GM19395 (cell line): Measurements from ENCODE around the gene ISG15.
"Not testable (repeated sequence)": the region's sequence is repeated elsewhere in the genome, so short reads cannot be mapped to it uniquely, and the experiment has no call there.

Experiments used
- ATAC-seq: cut with Tn5 transposase; IDR thresholded peaks from one replicate; pipeline ENCODE4 v1.9.1; 2021; ENCODE audit warnings: mild to moderate bottlenecking, moderate library complexity; ENCODE audit not compliant: unreplicated experiment

The ISG15 gene

DNA sequence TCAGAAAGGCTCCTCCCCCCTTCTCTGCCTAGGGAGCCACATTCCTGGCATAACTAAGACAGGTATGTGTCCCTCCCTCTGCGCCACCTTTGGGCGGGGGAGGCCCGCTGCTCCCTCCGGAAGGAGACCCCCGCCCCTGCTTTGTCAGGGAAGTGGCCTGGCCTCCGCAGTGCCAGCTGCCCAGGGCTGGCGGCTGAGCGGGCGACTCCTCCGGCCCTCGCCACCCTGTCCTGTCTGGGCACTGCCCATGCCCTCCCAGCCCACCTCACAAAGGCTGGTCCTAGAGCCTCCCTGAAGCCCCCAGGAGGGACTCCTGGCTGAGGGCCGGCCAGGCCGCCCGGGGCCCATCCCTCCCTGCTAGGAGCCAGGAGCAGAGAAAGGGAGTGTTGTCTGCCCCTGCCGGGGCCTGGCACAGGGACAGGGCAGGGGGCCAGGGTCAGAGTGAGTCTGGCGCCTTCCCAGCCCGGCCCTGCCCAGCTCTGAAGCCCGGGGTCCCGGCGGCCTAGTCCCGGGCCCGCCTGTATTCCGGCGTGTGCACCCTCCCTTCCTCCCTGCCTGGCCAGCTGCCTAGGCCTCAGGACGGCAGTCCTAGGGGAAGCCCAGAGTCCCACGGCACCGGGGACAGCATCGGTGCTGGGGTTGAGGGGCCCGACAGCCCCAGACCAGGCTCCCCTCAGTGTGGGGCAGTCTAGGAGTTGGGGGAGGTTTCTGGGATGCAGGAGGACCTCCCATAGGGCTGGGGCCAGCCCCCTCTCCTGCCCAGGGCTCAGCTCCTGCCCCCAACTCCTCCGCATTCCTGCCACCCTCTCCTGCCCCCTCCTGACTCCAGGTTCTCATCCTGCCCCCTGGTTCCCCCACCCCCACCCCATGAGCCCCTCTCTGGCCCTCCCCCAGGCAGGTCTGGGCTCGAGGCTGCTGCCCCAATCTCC lies 11.7 kb downstream of the ISG15 start:
- no peak for ATAC-seq

DNA sequence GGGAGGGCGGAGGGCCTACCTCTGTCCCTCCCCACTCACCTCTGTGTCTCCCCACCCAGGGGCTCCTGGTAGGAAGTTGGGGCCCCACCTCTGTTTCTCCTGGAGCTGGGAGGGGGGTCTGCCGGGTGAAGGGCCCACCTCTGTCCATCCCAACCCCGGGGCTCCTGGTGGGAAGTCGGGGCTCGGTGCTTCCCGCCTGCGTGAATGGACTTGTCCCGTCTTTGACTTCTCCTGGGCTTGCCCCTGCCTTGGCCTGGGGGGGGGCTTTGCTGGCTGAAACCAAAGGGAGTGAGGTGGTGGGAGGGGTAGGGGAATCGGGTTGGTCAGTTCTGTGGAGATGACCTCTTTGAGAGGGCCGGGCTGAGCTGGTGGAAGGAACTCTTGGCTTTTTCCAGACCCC lies 12.4 kb downstream of the ISG15 start:
- no peak for ATAC-seq

DNA sequence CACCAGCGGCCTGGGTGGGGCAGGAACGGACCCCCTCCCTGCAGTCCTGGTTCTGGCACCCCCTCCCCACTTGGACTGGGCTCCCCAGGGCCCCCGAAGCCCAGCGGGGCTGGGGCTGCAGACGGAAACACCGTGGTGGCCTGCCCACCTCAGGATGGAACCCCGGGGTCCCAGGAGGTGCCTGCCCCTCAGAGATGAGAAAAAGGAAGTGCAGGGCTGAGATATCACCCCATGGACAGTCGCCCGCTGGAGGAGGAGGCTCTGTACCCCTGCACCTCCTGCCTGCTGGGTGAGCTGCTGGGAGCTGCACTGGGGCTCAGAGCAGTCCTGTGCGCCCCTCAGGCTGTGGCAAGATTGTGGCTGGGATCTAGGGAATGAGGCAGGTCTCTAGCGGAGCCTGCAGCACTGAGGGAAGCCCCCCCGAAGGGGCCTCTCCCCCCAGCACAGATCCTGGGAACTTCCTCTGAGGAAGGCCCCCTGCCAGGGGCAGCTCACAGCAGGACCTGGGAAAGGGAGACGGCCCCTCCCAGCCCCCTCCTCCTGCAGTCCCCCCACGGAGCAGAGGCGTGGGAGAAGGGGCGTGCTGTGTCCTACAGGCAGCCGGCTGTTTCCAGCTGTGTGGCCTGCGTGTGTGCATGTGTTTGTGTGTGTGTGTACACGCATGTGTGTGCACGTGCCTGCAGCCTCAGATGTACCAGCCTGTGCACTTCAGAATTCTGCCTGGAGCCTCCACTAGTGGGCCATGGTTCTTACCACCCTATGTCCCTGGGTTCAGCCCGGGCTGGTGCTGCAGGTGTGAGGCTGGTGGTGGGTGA lies 13.5 kb downstream of the ISG15 start:
- ATAC-seq, result no peak

DNA sequence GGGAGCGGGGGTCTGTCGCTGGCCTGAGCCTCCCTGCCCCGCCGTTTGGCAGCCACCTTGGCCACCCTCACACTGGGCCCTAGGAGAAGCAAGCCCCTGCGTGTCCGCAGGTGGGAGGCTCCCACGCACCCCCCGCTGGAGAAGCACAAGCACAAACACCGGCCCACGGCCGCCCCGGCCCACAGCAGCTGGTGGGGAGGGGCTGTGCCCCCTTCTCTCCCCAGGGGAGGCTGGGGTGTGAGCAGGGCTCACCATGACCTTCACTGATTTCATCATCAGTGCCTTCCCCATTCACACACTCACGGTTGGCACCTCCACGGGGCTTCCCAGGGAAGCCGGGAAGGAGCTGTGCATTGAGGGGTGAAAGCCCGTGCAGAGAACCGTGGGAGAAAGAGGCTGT lies 14.5 kb downstream of the ISG15 start:
- no peak for ATAC-seq

DNA sequence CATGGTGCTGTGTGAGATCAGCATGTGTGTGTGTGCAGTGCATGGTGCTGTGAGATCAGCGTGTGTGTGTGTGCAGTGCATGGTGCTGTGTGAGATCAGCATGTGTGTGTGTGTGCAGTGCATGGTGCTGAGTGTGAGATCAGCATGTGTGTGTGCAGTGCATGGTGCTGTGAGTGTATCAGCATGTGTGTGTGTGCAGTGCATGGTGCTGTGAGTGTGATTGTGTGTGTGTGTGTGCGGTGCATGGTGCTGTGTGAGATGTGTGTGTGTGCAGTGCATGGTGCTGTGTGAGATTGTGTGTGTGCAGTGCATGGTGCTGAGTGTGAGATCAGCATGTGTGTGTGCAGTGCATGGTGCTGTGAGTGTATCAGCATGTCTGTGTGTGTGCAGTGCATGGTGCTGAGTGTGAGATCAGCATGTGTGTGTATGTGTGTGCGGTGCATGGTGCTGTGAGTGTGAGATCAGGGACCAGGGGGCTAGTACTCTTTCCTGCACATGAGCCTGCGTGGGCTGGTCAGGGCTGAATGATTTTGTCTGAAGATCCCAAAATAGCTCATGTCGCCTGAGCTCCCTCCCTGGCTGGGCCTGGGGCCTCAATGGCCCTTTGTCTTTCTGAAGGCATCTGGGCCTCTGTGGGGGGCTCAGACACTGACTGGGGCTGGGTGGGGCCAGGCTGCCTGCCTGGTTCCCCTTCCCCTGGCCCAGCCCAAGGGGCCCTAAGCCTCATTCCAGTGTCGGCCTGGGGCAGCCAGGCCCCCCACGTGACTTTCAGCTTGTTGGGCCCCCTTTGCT lies 17.8 kb downstream of the ISG15 start:
- ATAC-seq, result not testable (repeated sequence)

DNA sequence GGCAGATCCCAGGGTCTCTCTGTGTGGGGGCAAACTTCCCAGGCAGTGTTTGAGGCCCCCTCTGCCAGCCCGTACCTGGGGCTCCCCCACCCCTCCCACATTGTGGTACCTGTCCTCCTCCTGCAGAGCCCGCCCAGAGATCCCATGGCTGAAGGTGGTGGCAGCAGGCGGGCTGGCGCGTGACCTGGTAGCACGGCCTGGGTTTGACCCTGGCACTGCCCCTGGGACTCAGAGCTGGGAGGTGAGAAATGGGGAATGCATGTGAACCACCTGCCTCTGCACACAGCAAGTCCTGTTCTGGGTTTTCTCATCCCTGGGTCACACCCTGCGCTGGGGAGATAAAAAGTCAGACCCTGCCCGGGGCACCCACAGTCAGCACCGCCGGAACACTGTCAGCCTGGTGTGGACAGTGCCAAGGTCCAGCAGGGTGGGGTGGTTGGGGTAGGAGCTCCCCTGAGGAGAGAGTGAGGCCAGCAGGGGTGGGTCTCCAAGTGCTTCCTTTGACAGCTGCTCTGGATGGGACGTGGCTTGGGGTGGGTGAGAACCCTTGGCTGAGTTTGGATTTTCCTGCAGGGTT lies 18.4 kb downstream of the ISG15 start:
- no peak for ATAC-seq

DNA sequence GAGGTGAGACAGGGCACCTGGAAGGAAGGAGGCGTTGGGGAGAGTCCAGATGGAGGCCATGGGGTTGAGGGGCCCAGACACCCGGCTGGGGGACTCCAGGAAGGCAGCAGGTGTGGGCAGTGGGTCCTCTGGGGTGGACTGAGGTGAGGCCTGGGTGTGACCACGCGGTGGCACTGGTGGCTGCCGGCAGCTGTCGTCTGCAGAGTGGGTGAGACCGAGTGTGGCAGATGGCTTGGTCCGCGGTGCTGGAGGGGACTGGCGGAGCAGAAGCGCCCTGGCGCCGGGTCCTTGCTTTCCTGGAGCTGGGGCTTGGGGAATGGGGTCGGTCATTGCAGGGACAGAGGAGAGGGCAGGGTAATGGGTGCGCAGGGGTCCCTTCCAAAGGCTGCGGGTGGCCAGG lies 19.1 kb downstream of the ISG15 start:
- no peak for ATAC-seq

DNA sequence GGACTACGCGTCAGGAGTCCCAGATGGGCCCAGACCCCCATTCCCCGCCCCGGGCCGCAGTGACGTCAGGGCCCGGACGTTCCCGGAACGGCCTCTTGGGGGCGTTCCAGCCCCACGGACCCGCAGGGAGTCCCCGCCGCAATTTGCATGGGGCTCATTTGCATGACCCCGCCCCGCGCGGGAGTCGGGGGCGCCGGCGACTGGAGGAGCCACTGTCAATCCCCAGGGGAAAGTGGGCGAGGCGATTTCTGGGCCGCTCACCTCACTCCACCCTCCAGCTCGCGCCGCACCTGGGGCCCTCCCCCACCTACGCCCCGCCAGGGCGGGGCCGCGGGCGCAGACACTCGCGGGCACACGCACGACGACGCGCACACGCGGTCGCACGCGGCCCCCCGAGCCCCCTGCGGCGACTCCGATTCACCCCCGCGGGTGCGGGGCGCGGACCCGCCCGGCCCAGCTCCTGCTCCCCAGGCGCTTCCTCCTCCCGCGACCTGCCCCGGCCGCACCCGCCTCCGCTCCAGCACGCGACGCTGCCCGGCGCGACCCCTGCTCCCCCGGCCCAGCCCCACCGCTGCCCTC lies 19.8 kb downstream of the ISG15 start:
- ATAC-seq, result peak; percentile 86

DNA sequence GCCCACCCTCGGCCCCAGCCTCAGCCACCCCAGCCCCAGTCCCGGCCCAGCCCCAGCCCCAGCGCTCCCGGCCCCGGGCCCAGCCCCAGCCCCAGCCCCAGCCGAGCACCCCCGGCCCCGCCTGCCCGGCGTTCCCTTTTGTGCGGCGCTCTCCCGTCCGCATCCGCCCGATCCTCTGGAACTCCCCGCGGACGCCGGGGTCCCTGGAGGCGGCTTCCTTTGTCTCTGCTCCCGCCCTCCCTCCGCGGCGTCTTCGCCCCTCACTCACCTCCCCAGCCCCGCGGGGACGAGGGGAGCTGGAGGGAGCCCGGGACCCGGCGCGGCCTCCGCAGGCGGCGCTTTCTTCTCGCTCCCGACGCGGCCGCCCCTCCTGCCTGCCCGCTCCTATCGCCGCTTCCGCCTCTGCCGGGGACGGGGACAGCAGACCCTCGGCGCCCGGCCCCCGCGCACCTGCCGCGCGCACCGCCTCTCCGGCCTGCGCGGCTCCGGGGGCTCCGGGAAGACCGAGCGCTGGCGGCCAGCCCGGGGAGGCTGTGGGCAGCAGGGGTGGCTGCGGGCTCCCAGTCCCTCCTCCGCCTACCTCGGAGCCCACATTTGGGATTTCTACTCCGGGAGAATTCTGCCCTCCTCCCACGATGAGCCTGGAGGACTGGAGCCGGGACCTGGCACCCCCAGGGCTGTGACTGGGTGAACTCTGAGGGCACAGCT lies 20.6 kb downstream of the ISG15 start:
- no peak for ATAC-seq

DNA sequence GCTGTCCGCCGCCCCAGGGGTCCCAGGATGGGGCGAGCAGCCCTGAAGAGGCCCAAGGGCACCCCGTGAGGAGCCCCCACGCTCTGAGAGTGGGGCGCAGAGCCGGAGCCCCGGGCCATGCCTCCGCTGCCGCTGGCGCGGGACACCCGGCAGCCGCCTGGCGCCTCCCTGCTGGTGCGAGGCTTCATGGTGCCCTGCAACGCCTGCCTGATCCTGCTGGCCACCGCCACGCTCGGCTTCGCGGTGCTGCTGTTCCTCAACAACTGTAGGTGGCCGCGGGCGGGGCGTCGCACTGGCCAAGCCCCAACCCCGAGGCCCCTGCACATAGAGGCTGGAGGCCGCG lies 21.1 kb downstream of the ISG15 start:
- ATAC-seq, result no peak

DNA sequence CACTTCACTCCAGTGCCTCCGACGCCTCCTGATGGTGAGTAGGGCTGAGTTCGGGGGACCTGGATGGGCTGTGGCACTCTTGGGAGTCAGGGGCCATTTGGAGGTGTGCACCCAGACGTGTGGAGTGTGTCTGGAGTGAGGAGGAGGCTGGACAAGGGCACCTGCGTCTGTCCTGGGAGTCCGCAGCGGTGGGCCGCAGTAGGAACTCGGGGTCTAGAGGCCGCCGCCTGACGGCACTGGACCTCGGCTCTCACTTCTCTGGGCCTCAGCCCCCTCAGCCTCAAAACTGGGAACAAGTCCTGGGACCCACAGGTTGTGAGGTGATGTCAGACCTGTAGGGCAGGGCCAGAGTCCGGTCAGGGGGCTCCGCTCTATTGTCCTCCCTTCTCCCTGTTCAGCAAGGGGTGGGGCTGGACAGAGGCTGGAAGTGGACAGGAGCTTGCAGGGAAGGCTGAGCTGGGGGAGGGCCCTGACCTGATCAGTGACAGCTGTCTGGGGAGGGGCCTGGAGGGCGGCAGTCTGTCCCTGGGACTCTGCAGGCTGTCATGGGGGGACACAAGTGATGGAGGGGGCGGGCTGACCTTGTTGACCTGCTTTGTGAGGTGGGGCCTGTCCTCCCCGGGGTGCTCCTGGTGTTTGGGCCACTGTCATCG lies 22.1 kb downstream of the ISG15 start:
- no peak for ATAC-seq

DNA sequence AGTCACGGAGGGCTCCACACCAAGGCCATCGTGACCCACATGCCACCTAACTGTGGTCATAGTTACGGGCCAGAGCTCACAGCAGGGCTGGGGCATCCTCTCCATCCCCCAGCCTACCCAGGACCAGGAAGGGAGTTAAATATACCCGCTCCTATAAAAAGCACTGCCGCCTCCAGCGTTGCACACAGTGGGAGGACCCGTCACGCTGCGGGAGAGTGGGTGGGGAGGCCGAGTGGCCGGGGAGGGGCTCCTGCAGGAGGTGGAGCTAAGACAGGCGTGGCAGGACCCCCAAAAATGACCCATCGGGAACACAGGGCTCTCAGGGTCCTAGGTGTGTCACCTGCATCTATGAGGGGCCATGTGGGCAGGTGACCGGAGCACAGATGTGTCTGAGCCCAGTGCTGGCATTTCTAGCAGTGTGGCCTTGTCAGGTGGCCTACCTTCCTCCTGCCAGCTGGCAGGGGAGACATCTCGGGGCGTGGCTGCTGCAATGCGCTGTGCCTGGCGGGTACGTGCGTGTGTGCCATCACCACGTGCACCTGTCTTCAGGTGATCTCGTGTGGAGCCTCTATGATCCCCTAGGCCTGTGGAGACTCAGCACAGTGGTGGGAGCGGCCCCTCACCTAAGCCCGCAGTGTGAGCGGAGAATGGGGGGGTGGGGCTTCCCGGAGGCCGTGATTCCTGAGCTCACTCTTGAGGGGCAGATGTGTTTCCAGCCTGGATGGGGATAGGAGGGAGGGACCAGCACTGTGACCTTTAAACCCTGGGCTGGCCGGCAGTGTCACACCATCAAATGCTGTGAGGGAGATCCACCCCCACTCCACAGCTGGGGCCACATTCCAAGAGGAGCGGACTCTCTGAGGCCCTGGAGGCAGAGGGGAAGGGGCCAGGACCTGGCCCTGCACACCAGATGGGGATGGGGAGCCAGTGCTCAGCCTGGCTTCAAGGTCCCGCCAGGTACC lies 24.4 kb downstream of the ISG15 start:
- ATAC-seq, result no peak

DNA sequence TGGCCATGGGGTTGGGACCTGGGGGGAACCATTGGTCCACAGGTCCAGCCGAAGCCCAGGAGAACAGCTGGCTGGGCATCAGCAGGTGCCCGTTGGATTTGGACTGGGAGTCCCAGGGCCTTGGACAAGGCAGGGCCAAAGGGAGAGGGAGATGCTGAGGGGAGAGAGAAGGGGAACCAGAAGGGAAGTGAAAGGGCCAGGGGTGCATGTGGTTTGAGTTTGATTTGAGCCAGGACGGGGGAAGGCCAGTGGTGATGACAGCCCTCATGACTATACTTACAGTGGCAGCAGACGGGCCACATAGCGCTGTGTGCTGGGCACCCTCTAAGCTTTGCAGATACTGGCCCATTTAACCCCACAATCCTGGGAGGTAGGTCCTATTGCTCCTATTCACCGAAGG lies 25.4 kb downstream of the ISG15 start:
- ATAC-seq, result peak; percentile 54

DNA sequence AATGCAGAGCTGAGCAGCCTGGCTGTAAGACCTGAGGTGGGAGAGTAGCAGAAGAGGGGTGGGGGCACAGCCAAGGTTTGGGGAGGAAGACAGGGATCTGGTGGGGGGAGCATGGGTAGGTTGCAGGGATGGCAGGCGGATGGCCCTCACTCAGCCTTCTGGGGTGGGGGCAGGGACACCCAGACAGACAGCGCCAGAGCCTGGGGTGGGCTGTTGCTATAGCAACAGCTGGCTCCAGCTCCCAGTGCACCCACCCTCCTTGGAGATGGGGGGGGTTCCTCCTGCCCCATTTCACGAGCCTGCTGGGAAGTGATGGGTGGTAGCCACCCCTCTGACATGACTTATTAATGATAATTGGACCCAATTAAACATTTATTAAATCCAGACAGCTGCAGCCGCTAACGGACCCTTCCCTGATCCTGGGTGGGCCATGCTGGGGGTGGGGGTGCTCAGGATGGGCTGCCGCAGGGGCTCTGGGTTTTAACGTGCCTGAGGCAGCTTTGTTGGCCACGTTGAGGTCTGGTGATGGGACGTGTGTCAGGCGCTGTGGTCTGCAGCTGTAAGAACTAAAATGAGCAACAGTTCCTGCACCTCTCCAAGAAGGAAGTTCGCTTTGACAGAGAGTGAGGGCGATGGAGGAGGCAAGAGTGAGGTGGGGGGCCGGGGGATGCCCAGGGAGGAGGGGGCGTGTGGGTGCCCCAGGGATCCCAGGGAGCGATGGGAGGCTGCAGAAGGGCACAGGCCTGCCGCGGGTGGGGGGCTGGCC lies 26.0 kb downstream of the ISG15 start:
- no peak for ATAC-seq

DNA sequence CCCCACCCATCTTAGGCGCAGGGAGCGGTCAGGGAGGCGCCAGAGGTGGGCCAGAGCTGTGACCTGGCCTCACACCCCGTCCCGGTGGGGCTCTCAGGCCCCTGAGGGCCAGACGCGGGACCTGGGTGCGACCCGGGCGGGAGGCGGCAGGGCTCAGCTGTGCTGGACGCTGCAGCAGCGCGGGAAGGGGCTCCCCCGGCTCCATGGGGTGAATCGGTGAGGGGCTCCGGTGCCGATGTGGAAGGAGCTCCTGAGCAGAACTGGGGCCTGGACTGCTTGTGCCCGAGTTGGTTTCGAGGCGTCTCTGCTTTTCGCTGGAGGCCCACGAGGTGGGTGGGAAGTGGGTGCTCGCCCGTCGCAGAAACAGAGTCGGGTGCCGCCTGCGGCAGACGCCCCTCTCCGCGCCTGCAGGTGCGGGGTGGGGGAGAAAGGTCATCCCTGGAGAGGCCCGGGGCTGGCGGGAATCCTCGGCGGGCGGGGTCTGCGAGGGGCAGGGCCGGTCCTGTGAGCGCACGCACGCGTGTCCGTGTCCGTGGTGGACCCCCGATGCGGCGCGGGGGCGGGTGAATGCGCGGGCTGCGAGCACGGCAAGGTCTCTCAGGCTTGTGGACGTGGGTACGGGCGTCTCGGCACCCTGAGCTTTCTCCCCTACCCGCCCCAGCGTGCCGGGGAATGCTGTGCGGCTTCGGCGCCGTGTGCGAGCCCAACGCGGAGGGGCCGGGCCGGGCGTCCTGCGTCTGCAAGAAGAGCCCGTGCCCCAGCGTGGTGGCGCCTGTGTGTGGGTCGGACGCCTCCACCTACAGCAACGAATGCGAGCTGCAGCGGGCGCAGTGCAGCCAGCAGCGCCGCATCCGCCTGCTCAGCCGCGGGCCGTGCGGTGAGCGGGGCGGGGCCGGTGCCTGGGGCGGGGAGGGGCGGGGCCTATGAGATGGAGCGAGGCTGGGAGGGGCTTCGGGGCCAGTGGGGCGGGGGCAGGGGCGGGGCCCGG lies 27.0 kb downstream of the ISG15 start:
- ATAC-seq, result peak; percentile 42

DNA sequence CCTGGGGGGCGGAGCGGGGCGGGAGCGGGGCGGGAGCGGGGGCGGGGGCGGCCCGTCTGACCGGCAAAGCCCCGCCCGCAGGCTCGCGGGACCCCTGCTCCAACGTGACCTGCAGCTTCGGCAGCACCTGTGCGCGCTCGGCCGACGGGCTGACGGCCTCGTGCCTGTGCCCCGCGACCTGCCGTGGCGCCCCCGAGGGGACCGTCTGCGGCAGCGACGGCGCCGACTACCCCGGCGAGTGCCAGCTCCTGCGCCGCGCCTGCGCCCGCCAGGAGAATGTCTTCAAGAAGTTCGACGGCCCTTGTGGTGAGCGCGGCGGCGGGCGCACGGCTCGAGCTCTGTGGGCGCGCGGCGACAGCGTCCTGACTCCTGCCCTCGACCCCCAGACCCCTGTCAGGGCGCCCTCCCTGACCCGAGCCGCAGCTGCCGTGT lies 27.8 kb downstream of the ISG15 start:
- no peak for ATAC-seq
